Cardiac muscle cell (in vitro differentiated cells and primary cell): ENCODE measurements around the gene PPP1R36. TPM values are rescaled to one million over a fixed set of nuclear protein-coding genes. Genes with fewer than 3 reads are reported as not detected.

Experiments
- DNase-seq, 2 donors: peaks; one replicate each; pipeline versions ENCODE4 v3.0.0 to v3.0.0-alpha.2; 2010 to 2017; ENCODE audit warnings: low read depth in 1 of 2, low spot score in 1 of 2
- H3K27ac ChIP-seq: fragments of 200-600 bp; sonication (generic); 2 replicates; pipeline ENCODE4 v1.5.1; 2016
- H3K27me3 ChIP-seq: fragments of 200-600 bp; sonication (generic); 2 replicates; pipeline ENCODE4 v1.6.0; 2016; ENCODE audit warnings: control low read depth
- H3K36me3 ChIP-seq: fragments of 200-600 bp; sonication (generic); 2 replicates; pipeline ENCODE4 v1.5.1; 2016; ENCODE audit warnings: control low read depth
- H3K4me1 ChIP-seq: fragments of 200-600 bp; sonication (generic); 2 replicates; pipeline ENCODE4 v1.8.1; 2017; ENCODE audit warnings: low read depth, mild to moderate bottlenecking, mixed run types
- H3K4me3 ChIP-seq: fragments of 200-600 bp; sonication (generic); 2 replicates; pipeline ENCODE4 v1.5.1; 2016; ENCODE audit warnings: mild to moderate bottlenecking
- H3K9me3 ChIP-seq: fragments of 200-600 bp; sonication (generic); 2 replicates; pipeline ENCODE4 v1.5.1; 2017; ENCODE audit warnings: low read depth, mild to moderate bottlenecking, control low read depth
- polyA plus RNA-seq: library from polyadenylated mRNA; unstranded; fragments of >200 nt; fragmentation: Nextera tagmentation; extraction: Ambion mirVana; gene quantifications from 2 replicates; pipeline ENCODE4 v1.2.1, GENCODE V29; 2016
- total RNA-seq: library from RNA; depleted of rRNA; stranded (reverse); fragments of >200 nt; gene quantifications from 2 replicates; pipeline ENCODE4 v1.2.3, GENCODE V29; 2016
- TF ChIP-seq, protein P1 (sequence below): IDR thresholded peaks from 2 replicates; pipeline ENCODE4 v1.5.1; 2012; ENCODE audit warnings: low read depth, mild to moderate bottlenecking, low read length

Gene PPP1R36, protein sequence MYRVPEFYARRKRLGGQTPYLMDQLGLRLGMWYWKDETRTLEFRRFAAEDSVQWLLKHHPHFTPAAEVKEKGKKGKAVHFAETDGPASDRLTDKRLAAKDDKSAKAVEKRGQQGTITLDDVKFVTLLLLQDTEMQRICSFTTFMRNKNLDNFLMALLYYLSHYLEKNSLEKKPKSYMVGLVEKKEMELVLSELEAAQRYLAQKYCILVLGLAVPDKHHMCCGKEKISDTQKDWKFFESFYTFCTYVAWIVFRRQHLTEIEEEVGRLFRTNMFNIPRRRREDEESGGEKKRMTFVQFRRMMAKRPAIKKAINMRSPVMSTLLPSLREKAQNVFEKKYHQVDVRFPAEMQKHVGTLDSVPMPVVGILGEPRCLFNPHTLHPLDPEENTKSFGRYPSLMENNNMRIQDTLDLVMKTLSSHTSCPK
- total RNA-seq (0.53 TPM in 1 of 2 replicates, not detected in the other), polyA plus RNA-seq (0.19 and 0.40 TPM in 2 replicates)

DNA sequence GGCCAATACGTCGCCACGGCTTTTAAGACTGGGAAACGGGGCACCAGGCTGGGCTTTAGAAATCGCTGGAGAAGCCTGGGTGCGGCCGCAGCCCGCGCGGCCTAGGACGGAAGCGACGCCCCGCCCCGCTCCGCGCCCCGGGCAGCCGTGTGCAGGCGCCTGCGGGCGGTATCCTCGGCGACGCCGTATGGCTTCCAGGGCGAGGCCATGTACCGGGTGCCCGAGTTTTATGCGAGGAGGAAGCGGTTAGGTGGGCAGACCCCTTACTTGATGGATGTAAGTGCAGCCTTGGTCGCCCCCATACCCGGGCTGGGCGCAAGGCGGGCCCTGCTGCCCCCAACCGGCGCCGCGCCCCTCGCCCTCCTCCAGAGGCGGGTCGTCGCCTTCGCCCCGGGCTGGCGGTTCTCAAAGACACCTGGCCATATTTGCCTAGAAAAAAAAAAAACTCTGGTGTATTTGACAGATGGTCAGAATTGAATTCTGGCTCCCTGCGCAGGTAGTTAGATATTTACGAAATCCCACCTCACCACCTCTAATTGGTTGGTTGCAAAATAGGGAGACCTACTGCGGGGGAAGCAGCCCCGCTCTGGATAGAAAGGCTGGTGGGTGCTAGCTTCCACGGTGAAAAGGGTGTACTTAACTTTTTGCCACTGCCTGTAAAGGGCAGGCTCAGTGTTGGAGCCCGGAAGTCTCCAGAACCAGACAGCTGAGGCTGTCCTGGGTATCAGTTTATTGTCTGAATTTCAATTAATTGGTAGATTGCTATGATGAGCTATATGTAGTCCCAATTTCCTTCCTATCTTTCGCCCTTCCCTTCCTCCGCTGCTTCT is at the start of gene PPP1R36:
TSS of gene PPP1R36 (plus strand) at position 171 of the 830 bp plus-strand sequence. CDS start at position 208, 37 bp downstream.
- DNase-seq, result peak in 1 of 2 donors; percentile 62
- Histone ChIP-seq H3K36me3 (no peaks in the 10 kb centered on the region), H3K4me3 (peak within 1 kb of the TSS; percentile 52), H3K27me3 (peaks cover 32% of the 10 kb centered on the region), H3K4me1 (no peaks in the 10 kb centered on the region), H3K27ac (no peak within 1 kb of the TSS), H3K9me3 (no peaks in the 10 kb centered on the region)
- TF ChIP-seq, protein P1, sequence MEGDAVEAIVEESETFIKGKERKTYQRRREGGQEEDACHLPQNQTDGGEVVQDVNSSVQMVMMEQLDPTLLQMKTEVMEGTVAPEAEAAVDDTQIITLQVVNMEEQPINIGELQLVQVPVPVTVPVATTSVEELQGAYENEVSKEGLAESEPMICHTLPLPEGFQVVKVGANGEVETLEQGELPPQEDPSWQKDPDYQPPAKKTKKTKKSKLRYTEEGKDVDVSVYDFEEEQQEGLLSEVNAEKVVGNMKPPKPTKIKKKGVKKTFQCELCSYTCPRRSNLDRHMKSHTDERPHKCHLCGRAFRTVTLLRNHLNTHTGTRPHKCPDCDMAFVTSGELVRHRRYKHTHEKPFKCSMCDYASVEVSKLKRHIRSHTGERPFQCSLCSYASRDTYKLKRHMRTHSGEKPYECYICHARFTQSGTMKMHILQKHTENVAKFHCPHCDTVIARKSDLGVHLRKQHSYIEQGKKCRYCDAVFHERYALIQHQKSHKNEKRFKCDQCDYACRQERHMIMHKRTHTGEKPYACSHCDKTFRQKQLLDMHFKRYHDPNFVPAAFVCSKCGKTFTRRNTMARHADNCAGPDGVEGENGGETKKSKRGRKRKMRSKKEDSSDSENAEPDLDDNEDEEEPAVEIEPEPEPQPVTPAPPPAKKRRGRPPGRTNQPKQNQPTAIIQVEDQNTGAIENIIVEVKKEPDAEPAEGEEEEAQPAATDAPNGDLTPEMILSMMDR, result no peak

DNA sequence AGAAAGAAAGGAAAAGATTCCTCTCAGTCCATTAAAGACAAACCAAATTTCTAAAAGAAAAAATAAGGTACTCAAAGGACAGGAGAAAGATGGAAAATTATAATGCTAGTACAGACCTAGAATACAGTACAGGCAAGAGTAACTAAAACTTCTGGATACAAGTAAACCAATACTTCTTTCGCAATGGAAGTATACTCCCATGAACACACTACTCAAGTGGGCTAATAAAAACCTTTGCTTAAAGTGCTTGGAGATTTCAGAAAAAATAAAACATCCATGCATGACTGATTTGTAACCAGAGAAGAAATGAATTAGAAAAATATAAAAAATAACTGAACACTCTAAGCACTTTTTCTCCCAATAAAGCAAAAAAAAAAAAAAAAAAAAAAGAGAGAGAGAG is 49.7 kb upstream of the PPP1R36 start:
- H3K9me3 ChIP-seq, result no peaks in the 10 kb centered on the region
- TF ChIP-seq, protein P1, result no peak
- DNase-seq, result no peak
- H3K4me3 ChIP-seq, result no peak overlapping the region
- H3K36me3 ChIP-seq, result peaks cover 10% of the 10 kb centered on the region
- H3K27ac ChIP-seq, result no peak overlapping the region
- peaks cover 17% of the 10 kb centered on the region for H3K4me1 ChIP-seq
- H3K27me3 ChIP-seq, result no peaks in the 10 kb centered on the region

DNA sequence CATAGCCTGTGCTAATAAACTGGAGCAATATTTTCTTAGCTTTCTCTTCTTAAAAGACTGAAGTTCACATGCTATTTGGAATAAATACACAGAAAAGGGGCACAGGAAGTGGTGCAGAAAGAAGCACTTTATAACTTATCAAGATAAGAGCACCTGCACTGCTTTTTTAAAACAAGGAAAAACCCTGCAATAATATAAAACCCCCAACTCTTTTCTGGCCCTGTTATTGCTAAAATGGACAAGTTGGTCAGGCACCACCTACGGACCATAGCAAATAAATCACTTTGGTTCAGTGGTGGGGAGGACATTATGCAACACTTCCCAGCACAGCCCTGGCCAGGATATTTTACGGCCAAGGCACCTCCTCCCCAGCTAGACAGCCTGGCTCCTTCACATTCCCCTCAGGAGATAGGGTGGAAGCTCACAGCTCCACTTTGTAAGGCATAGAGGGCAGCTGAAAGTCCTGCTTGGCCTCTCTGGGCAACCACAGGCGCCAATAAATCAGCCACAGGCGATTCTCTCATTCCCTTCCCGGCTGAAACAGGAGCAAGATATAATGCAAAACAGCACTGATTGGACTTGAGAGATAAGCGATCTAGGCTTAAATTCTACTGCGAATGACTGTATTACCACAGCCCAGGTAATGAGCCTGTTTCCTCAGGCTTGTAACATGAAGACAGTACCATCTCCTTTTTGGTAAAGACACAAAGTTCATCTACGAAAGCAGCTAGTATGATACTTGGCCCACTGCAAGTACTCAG is 48.2 kb upstream of the PPP1R36 start:
- H3K4me1 ChIP-seq, result peaks cover 20% of the 10 kb centered on the region
- H3K27ac ChIP-seq, result no peak overlapping the region
- peaks cover 10% of the 10 kb centered on the region for H3K36me3 ChIP-seq
- H3K4me3 ChIP-seq, result no peak overlapping the region
- H3K9me3 ChIP-seq, result no peaks in the 10 kb centered on the region
- TF ChIP-seq, protein P1, result peak; percentile 24
- H3K27me3 ChIP-seq, result no peaks in the 10 kb centered on the region
- peak in 1 of 2 donors; percentile 88 for DNase-seq

DNA sequence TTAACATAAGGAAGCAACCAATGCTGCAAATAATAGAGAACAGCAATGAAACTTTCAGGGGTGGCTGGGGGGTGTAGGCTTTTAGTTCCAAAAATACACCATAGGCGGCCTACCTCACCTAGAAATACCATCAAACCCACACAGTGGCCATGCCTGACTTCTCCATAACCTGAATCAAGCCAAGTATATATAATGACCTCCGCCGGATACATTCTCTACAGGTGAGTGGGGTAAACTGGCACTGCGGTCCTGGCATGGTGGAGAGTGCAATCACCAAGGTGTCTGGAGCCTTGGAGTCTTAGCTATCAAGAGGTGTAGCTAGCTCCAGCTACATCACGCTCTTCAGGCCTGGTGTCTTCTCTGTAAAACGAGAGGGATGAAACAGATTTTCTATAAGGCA is 47.3 kb upstream of the PPP1R36 start:
- Histone ChIP-seq H3K9me3 (no peaks in the 10 kb centered on the region), H3K27me3 (no peaks in the 10 kb centered on the region), H3K4me1 (peaks cover 29% of the 10 kb centered on the region), H3K4me3 (peak overlapping the region; percentile 65), H3K36me3 (peaks cover 5% of the 10 kb centered on the region), H3K27ac (peak overlapping the region; percentile 98)
- TF ChIP-seq, protein P1, result no peak
- DNase-seq, result no peak

DNA sequence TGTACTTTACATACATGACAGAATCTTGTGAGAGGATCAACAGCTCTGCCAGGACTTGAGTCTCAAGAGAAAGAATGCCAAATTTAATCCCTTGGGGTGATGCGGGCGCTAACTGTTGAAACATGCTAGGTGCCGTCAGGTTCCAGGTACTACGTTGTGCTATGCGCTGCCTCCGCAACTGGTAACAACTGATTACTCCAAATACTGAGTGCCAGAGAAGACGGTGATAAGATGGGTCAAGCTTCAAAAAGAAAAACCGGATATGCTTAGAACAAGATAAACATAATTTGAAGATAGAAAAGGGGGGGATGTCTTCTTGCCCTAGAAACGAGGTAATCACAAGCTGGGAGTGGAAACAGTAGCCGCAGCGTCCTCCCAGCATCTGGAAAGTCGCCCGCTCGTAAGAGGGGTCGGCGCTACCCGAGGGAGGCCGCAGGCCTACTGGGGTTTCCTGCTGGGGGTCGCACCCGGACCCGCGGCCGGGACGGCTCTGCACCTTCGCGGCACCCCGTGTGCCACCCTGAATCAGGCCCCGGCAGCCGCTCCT is 46.8 kb upstream of the PPP1R36 start:
- peak; percentile 29 to 30 for DNase-seq
- H3K4me3 ChIP-seq, result peak overlapping the region; percentile 65
- peak overlapping the region; percentile 98 for H3K27ac ChIP-seq
- H3K36me3 ChIP-seq, result no peaks in the 10 kb centered on the region
- H3K9me3 ChIP-seq, result no peaks in the 10 kb centered on the region
- no peaks in the 10 kb centered on the region for H3K27me3 ChIP-seq
- H3K4me1 ChIP-seq, result peaks cover 29% of the 10 kb centered on the region
- TF ChIP-seq, protein P1, result no peak
